LNCAP (cell line): ENCODE measurements around the gene CCND2.

Experiments
- CTCF ChIP-seq: fragments of 450-650 bp; IDR thresholded peaks from 2 replicates; pipeline ENCODE4 v1.5.1; 2017; ENCODE audit warnings: mild to moderate bottlenecking

CCND2 gene

DNA sequence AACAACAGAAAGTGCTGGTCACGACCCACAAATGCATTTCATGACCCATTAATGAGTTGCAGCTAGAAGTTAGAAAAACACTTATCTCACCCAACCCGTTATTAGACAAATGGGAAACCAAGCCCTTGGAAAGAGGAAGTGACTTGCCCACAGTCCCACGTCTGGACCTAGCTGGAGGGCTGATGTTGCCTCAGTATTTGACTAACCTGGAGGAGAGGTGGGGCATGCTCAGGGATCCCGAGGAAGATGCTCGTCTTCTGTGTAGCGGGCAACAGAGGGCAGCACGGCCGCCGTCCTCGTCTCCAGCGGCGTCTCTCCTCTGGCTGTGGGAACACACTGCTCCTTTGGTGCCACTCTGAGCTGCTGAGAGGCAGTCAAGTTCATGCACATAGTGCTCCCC lies 12.7 kb downstream of the CCND2 start:
- TF ChIP-seq CTCF, result peak; percentile 14; the same call in 1 of the 2 replicates

DNA sequence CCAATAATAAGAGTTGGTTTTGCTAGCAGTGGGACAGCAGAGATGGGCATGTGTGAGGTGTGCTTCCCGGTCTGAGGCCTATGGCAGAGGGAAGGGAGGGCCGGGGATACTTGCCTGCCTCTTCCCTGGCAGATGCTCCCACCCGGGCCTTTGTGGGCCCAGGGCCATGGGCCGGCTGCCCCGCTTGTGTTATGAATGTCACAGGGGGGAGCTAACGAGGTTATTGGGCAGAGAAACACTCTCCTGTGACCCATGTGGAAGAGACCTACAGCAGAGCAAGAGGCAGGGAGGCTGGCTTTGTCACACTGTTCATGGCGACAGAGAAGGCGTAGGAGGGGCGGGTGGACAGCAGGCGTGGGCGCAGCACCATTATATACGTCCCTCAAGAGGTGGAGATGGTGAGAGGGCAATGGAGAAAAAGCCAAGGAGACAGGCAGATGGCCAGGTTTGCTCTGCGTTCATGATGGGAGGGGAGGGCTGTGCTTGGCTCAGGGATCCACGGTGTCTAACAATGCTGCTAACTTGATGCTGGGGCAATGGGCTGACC lies 13.3 kb downstream of the CCND2 start:
- no peak for TF ChIP-seq CTCF

- no peak for TF ChIP-seq CTCF
These were observed 14.0 kb downstream of the CCND2 start for GRCh38 chr12:4287325-4288211.

DNA sequence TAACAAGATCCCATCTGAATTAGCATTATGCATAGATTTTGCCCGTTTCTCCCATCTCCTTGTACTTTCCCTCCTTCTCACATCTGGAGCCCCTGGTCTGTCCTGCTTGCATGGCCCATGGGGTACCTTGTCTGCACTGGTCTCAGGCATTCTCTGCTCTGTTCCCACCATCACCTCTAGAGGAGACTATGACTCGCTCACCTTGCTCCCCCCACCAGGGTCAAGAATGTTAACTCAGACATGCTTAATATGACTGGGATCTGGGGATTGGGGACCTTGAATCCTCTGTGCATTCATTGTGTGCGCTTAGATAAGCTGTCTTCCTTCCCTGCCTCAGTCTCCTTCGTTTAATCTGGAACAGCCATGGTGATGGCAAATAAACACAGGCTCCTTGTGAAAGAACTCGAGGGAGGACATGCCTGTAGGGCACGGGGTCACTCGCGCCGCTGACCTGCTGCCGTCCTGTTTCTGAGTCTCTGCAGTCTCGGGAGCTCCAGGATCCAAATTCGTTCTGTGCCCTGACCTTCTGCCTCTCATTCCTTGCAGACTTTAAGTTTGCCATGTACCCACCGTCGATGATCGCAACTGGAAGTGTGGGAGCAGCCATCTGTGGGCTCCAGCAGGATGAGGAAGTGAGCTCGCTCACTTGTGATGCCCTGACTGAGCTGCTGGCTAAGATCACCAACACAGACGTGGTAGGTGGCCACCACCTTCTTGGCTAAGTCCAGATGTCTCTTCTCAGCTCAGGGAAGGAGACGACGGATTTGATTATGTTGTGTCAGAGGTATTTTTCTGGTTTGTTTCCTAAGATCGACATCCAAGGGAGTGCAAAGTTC lies 15.0 kb downstream of the CCND2 start:
- TF ChIP-seq CTCF, result no peak

GRCh38 chr12:4289231-4289878 lies 15.8 kb downstream of the CCND2 start:
- TF ChIP-seq CTCF, result no peak

DNA sequence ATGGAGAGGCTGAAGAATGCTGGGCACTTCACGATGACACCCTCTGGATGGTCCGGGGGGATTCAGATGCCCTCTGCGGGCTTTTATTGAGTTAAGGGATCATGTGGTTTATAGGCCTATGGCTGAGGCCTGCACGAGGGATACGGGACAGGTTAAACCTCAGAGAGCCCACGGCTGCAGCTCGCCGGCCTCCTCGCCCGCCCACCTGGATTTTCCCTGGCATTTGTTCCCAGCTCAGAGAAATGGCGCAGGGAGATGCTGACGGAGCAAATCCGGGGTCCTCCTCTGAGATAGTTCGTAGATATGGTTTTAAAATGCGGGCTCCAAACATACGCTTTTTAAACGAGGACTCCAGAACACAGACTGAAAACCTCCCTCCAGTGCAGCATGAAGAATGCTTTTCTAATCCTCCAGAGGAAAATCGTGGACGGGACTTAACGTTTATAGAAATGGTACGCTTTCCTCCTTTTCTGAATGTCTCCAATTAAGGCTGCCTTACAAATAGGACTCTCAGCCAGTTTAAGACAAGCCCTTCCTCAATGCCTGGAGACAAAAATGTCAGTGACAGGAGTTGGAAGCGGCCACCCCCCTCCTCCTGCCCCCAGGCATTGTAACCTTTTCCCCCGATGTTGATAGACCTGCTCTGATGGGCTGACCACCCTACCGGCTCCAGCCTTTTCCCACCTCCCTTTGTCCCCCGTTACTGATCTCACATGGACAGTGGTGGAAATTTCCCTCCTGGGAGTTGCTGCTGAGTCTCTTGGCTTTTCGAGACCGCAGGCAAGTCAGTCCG lies 16.6 kb downstream of the CCND2 start:
- no peak for TF ChIP-seq CTCF
